Chondrocyte (in vitro differentiated cells): ENCODE data around the gene NMNAT2. TPM values are rescaled to one million over a fixed set of nuclear protein-coding genes. Genes with fewer than 3 reads are reported as not detected.
"Not testable (repeated sequence)": the region's sequence is repeated elsewhere in the genome, so short reads cannot be mapped to it uniquely, and the experiment has no call there.

Source experiments
- DNase-seq: peaks from one replicate; pipeline ENCODE4 v3.0.0; 2021; ENCODE audit warnings: mixed read lengths, low spot score
- H3K27ac Mint-ChIP-seq: one replicate; pipeline ENCODE4 v1.8.0; 2021; ENCODE audit warnings: mild to moderate bottlenecking, moderate library complexity, mixed read lengths; ENCODE audit not compliant: unreplicated experiment
- H3K27me3 Mint-ChIP-seq: 2 replicates; pipeline ENCODE4 v1.8.0; 2021; ENCODE audit warnings: low read depth, mixed read lengths
- H3K36me3 Mint-ChIP-seq: 2 replicates; pipeline ENCODE4 v1.8.0; 2021; ENCODE audit warnings: low read depth, mixed read lengths
- H3K4me1 Mint-ChIP-seq: 2 replicates; pipeline ENCODE4 v1.8.0; 2021; ENCODE audit warnings: low read depth, mild to moderate bottlenecking, mixed read lengths
- H3K4me3 Mint-ChIP-seq: one replicate; pipeline ENCODE4 v1.8.0; 2021; ENCODE audit warnings: mild to moderate bottlenecking, moderate library complexity, mixed read lengths; ENCODE audit not compliant: unreplicated experiment
- H3K9me3 Mint-ChIP-seq: 2 replicates; pipeline ENCODE4 v1.8.0; 2021; ENCODE audit warnings: low read depth, mixed read lengths
- total RNA-seq: library from RNA; stranded (reverse); gene quantifications from 3 replicates; pipeline ENCODE4 v1.2.1, GENCODE V29; 2021
- TF ChIP-seq, protein P1 (sequence below): fragments of 200-600 bp; sonication (generic); IDR thresholded peaks from 2 replicates; pipeline ENCODE4 v1.5.0; 2021; ENCODE audit warnings: antibody characterized with exemption, mild to moderate bottlenecking, moderate library complexity

Gene NMNAT2
- total RNA-seq, 1 donor from 2014 or later: 5.5 TPM

- Mint-ChIP-seq H3K27me3 (no peaks in the 10 kb centered on the region), H3K36me3 (no peaks in the 10 kb centered on the region), H3K27ac (no peak overlapping the region), H3K9me3 (no peaks in the 10 kb centered on the region), H3K4me3 (no peak overlapping the region), H3K4me1 (peaks cover 61% of the 10 kb centered on the region)
- no peak for DNase-seq
- TF ChIP-seq, protein P1, sequence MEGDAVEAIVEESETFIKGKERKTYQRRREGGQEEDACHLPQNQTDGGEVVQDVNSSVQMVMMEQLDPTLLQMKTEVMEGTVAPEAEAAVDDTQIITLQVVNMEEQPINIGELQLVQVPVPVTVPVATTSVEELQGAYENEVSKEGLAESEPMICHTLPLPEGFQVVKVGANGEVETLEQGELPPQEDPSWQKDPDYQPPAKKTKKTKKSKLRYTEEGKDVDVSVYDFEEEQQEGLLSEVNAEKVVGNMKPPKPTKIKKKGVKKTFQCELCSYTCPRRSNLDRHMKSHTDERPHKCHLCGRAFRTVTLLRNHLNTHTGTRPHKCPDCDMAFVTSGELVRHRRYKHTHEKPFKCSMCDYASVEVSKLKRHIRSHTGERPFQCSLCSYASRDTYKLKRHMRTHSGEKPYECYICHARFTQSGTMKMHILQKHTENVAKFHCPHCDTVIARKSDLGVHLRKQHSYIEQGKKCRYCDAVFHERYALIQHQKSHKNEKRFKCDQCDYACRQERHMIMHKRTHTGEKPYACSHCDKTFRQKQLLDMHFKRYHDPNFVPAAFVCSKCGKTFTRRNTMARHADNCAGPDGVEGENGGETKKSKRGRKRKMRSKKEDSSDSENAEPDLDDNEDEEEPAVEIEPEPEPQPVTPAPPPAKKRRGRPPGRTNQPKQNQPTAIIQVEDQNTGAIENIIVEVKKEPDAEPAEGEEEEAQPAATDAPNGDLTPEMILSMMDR: no peak
These were observed 142.9 kb downstream of the NMNAT2 start for GRCh38 chr1:183275322-183275721.

DNA sequence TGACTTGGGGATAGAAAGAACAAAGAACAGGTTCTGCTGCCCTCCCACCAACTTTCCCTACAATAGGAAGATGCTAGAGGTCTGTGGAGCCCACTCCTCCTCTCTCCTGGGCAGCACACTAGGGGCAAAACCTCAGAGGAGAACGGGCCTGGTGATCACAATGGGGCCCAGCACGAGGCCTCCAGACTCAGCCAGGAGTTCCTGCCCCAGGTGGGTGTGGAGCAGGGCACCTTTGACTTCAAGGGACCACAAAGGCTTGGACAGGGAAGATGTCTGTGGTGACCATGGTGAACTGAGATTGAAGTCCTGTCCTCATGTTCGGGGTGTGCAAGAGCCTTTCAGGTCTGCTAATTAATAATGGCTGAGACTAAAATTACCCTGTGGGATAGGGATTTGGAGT lies 143.3 kb downstream of the NMNAT2 start:
- peaks cover 61% of the 10 kb centered on the region for H3K4me1 Mint-ChIP-seq
- TF ChIP-seq, protein P1: no peak
- DNase-seq: no peak
- no peaks in the 10 kb centered on the region for H3K9me3 Mint-ChIP-seq
- H3K36me3 Mint-ChIP-seq: no peaks in the 10 kb centered on the region
- no peak overlapping the region for H3K27ac Mint-ChIP-seq
- H3K4me3 Mint-ChIP-seq: no peak overlapping the region
- no peaks in the 10 kb centered on the region for H3K27me3 Mint-ChIP-seq

GRCh38 chr1:183273984-183274383 lies 144.2 kb downstream of the NMNAT2 start:
- not testable (repeated sequence) for DNase-seq, H3K9me3 Mint-ChIP-seq, H3K36me3 Mint-ChIP-seq, H3K27me3 Mint-ChIP-seq, H3K4me3 Mint-ChIP-seq
- H3K4me1 Mint-ChIP-seq: peaks cover 53% of the 10 kb centered on the region
- peak overlapping the region; percentile 66 for H3K27ac Mint-ChIP-seq

GRCh38 chr1:183273300-183273699 lies 144.9 kb downstream of the NMNAT2 start:
- no peaks in the 10 kb centered on the region for H3K9me3 Mint-ChIP-seq
- no peak overlapping the region for H3K4me3 Mint-ChIP-seq
- DNase-seq: no peak
- H3K4me1 Mint-ChIP-seq: peaks cover 48% of the 10 kb centered on the region
- peak overlapping the region; percentile 91 for H3K27ac Mint-ChIP-seq
- no peaks in the 10 kb centered on the region for H3K36me3 Mint-ChIP-seq
- no peaks in the 10 kb centered on the region for H3K27me3 Mint-ChIP-seq
- TF ChIP-seq, protein P1: no peak

- Mint-ChIP-seq H3K9me3 (no peaks in the 10 kb centered on the region), H3K4me1 (peaks cover 46% of the 10 kb centered on the region), H3K27me3 (no peaks in the 10 kb centered on the region), H3K4me3 (no peak overlapping the region), H3K36me3 (no peaks in the 10 kb centered on the region), H3K27ac (peak overlapping the region; percentile 91)
- no peak for DNase-seq
- TF ChIP-seq, protein P1: no peak
These were observed 145.8 kb downstream of the NMNAT2 start for GRCh38 chr1:183272390-183272848.

DNA sequence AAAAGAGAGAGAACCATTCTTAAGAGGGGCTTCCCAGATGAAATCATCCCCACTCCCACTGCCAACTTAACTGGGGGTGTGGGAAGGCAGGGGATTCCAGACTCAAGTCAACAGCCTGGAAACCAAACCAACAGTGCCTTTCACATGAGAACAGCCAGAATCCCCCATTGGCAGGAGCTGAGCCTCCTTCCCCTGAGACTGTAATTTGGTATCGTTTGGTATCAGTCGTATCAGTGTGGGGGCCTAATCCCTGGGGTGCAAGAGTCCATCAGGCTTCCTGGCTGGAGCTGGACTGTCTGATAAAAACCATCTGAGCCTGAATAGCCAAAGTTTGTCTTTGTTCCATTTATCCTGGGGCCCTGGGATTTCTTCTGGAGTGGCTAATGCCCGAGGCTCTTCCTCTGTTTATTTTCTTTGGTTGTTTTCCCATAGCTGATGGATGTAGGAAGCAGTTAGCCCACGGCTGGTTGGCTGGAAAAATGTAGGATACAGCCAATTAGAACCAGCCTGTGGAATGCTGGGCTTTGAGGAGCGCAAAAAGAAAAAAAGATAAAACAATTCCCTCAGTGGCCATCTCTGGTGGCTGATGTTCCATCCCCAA lies 147.5 kb downstream of the NMNAT2 start:
- Mint-ChIP-seq H3K36me3 (no peaks in the 10 kb centered on the region), H3K4me1 (peaks cover 46% of the 10 kb centered on the region), H3K4me3 (no peak overlapping the region), H3K27ac (peak overlapping the region; percentile 61), H3K27me3 (no peaks in the 10 kb centered on the region), H3K9me3 (no peaks in the 10 kb centered on the region)
- DNase-seq: no peak
- TF ChIP-seq, protein P1: no peak
